Putamen (tissue), 1 donor: ENCODE data around the gene C1orf94.
"Not testable (repeated sequence)": the region's sequence is repeated elsewhere in the genome, so short reads cannot be mapped to it uniquely, and the experiment has no call there.

Experiments used
- DNase-seq: peaks from one replicate; pipeline ENCODE4 v3.0.0-alpha.2; 2016; ENCODE audit warnings: low spot score

Gene C1orf94

DNA sequence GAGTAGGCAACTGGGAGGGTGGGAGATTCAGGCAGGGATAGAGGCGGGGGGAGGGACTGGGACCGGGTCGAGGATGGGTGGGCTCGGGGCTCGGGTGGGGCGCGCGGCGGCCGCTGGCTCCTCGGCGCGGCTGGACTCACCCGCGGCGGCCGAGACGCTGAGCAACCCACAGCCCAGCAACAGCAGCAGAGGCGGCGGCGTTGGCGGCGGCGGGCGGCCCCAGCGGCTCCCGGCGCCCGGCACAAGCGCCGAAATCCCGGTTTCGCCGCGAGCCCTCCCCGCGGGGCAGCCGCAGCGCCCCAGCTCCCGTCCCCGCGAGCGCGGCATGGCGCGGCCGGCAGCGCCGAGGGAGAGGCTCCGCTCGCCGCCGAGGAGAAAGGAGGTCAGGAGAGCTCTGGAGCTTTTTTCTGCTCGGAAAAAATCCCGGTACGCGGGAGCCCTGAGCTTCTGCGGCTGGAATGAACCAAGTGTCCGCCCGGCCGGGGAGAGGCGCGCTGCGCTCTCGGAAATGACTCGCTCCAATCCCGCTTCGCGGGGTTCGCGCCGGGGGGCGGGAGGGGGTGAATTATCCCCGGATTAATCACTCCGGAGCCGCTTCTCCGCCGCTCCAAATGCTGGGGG, 11.8 kb upstream of the C1orf94 start, which contains the start of gene CSMD2:
CSMD2 (minus strand) TSS at position 460 of the 621 bp plus-strand sequence; CDS start at position 327, 133 bp downstream.
- DNase-seq = peak; percentile 83

DNA sequence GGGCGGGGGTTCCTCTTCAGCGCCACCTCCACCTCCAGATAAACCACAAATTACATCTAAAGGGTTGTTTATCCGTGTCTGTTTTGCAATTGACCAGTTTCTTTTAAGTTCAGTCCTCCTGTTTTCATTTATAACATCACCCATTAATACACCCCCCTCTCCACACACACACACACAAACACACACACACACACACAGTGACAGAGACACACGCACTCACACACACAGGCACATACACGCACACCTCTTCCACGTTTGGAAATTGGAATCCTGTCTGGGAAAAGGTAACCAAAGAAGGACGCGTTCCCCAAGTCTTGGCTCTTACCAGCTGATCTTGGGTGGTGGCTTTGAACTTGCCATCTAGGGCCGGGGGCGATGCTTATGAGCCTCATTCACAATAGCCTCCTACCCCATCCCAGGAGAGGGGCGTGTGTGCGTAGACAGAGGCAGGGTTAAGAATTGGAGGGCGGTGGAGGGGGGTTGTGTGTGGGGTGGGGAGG, 11.2 kb upstream of the C1orf94 start:
- DNase-seq = no peak

DNA sequence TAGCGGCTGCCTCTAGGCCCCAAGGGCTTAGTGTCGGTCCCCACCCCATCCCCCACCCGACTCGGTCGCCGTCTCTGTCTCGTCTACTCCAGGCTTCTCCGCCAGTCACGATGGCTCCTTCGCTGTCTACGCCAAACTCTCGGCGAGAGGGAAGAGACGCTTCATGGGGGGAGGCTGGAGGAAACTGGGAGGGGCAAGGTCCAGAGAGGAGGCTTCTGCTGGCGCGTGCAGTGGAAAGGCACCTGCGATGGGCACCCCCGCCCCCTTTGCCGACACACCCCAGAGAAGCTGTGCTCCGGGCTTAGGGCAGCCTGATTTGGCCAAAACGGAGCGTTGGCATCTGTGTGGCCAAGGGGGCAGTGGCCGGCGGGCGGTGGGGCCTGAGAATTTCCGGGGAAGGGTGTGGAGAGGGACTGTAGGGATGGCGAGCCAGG, 10.5 kb upstream of the C1orf94 start:
- no peak for DNase-seq

DNA sequence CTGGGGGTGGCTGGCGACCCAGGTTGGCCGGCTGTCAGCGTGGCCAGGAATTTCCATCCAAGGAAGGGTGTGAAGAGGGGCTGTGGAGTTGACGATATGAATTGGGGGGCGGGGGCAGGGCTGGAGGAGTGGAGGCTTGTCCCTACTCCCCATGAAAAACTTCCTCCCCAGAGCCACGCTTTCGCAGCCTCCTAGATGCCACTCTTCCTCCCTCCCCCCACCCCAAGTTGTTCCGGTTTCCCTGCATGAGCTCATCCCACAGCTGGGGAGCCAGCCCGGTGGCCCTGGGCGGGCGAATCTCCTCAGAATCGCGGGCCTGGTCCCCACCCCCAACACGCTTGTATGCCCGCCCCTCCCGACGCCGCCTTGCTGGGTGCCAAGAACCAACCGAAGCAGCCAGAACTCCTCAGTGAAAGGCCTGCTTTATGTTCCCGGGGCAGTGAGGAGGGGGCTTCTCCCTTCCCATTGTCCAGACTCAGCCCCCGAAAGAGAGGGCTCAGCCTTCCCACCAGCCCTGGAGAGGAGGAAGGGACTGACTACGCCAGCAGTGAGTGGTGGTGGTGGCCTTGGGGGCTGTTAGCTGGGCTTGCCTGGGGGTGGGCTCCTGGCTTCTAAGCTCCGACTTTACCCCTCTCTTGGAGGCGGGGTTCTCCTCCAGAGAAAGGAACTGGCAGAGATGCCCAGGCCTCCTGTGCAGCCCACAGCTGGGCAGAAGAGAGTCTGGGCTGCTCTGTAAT, 9.9 kb upstream of the C1orf94 start:
- DNase-seq = peak; percentile 92

DNA sequence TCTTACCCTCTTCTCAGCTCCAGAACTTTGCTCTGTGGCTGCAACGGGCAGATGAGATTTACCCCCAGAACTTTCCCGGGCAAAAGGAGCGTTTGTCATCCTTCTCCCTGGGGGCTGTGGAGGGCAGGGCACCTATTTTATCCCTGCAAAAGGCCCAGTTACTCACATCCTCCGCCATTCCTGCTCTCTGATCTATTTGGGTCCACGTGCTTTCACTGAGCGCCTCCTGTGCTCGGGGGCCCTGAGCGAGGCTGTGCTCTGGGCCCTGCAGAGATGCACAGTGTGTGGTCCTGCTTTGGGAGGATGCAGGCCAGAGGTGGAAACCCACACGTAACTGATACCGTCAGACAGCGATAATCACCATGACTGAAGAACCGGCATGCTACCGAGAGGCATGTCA, 9.3 kb upstream of the C1orf94 start:
- no peak for DNase-seq

DNA sequence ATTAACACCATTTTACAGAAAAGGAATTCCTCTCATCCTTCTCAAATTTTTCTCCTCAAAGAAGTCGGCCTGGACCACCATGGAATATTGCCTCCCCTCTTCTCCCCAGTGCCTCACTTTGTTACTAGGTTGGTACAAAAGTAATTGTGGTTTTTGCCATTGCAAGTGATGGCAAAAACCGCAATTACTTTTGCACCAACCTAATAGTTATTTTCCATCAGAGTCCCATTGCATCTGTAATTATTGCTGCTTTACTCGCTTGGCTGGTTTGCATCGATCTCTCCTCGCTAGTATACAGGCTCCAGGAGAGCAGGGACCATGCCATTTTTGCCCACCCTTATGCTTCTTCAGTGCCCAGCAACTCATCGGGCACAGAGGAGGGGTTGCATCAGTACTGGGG, 963 bp upstream of the C1orf94 start:
- no peak for DNase-seq

DNA sequence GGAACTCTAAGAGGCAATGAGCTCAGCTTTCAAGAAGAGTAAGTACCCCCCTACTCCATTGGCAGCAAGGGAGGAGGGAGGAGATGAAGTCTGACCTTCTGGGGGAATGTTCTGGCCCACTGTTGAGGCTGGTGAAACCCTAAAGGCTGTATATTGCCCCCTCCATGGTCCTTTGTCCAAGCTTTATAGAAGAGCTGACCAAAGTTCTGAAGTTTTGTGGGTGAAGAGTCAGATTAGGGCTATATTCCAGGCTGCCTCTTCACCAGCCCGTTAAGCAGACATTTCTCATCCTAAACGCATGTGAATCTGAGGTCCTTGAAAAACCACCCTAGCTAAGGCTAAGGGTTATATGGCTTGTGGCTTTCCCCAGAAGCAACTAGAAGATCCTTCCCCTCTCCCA, 1.4 kb downstream of the C1orf94 start:
- DNase-seq = no peak

DNA sequence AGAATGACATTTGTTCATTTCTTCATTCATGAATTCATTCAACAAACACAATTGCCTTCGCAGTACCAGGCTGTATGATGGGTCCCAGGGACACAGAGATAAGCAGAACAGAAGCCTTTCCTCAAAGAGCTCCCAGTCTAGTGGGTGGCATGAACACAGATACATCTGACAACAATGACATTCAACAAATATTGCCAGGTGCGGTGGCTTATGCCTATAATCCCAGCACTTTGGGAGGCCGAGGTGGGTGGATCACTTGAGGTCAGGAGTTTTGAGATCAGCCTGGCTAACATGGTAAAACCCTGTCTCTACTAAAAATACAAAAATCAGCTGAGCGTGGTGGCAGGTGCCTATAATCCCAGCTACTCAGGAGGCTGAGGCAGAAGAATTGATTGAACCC, 6.7 kb downstream of the C1orf94 start:
- not testable (repeated sequence) for DNase-seq

DNA sequence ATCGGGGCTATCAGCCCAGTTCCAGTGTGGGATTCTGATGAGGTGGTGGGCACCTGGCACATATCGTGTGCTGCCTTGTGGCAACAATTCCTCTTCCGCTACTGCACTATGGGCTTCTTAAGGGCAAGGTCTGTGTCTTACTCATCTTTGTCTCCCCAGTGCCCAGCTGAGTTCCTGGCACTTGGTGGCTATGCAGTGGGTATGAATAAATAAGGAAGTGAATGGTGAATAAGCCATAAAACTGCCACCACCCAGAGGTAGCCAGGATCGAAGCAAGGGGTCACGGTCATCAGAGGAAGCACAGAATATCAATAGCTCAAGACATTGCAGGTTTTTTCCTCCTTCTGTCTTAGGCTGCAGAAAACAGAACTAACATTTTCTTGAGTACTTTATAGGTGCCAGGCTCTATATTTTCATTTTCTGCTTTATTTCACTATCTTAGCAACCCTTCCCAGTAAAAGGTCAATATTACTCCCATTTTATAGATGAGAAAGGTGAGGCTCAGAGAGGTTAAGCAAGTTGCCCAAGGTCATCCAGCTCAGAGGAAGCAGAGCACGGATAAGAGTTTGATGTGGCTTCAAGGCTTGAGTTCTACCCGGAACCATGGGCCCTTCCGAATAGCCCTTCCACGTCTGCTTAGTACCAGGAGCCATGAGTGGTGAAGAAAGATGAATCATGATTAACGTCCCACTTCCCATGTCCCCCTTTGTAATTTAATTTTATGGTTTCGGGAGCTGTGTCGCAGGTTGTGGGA, 10.2 kb downstream of the C1orf94 start:
- DNase-seq = no peak

DNA sequence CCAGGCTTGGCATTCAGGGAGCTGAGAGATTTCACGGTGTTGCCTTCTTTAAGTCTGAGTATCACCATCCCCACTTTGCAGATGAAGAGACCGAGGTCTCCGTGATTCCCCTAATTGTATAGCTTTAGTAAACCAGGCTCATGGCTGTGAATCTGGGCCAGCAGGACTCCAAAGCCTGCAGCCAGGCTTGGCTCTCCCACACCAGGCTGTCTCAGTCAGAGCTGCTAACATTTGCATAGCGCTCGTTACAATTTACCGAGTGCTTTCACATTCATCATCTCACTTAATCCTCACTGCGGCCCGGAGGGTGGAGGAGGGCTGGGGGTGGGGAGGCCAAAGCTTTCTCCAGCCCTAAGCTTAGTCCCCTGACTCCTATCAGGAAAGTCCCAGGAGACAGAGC, 11.7 kb downstream of the C1orf94 start:
- no peak for DNase-seq

DNA sequence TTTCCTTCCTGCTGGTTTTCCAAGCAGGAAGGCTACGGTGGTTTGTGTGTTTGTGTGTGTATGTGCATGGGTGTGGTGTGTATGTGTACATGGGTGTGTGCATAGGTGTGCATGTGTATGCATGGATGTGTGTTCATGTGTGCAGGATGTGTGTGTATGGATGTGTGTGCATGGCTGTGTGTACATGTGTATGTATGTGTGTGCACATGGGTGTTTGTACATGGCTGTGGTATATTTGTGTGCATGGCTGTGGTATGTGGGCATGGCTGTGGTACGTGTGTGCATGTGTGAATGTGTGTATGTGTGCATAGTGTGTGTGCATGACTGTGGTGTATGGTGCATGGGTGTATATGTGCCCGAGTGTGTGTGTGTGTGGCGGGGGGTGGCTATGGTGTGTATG, 12.3 kb downstream of the C1orf94 start:
- DNase-seq = no peak

DNA sequence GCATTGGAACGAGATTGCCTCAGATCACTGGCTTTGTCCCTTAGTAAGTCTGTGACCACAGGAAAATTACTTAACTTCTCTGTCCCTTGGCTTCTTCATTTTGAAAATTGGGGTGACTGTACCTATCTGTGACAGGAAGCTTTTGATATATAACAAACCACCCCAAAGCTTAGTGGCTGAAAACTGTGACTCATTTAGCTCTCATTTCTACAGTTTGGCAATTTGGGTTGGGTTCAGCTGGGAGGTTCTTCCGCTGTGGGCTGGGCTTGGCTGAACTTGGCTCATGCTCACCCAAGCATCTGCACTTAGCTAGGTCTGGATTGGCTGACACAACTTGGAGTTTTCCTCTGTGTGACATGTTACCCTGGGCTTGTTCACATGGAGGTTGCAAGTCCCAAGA, 14.0 kb downstream of the C1orf94 start:
- DNase-seq = no peak

DNA sequence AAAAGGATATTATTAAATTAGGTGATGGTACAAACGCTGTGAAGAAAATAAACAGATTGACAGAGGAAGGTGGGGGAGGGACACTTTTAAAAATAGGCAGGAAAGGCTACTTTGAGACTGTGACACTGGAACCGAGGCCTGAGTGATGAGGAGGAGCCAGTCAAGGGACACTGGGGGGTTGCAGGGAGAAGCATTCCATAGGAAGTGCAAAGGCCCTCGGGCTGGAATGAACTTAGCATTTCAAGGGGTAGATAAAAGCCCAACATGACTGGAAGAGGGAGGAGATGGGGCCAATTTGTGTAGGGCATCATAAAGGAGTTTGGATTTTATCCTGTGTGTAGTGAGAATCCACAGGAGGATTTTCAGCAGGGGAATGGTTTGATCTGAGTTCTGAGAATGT, 15.9 kb downstream of the C1orf94 start:
- DNase-seq = no peak

DNA sequence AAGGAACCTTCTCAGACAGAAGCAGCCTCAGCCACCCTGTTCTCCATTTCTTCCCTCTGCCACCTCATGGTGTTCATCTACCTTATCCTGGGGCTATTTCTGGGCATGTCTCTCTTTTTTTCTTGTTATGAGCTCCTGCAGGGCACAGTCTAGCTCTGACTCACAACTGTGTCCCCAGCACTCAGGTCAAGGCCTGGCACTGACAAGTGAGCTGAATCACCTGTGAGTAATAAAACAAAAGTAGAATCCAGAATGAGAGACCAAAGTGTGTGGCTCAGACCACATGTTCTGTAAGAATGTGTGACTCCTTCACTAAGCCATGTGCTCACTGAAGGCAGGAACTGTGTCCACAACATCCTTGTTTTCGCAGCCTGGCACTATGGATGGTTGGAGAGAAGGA, 23.2 kb downstream of the C1orf94 start:
- no peak for DNase-seq

DNA sequence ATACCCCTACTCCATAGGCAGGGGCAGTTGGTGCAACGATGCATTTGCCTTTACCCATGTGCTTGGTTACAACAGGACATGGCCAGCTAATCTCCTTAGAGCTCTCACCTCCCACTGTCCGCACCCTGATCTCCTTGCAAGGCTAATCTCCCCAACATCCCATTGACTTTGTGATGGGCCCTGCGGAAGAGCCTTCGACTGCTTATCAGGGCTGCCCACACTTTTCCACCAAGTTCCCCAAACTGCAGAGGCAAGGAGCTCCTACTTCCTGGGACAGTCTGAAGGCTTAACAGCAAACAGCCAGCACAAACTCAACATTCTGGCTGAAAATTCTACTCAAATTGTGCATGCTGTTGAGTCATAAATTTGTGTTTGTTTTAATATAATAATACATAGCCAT, 36.0 kb downstream of the C1orf94 start:
- DNase-seq = no peak

DNA sequence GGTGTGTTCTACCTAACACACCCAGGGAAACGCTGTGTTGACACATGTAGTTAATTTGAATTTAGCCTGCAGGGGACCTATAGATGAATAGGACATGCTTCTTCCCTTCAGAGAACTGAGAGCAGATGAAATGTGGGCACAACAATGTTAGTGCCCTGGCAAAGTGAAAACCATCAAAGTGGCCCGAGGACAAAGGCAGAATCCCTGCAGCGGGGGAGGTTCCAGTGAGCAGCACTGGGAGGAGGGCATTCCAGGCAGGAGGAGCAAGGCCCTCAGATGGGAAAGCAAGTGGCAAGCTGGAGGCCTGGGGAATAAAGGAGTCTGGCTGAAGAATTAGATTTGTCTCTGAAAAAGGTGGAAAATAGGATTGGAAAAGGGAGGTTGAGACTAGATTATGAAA, 37.2 kb downstream of the C1orf94 start:
- DNase-seq = no peak

DNA sequence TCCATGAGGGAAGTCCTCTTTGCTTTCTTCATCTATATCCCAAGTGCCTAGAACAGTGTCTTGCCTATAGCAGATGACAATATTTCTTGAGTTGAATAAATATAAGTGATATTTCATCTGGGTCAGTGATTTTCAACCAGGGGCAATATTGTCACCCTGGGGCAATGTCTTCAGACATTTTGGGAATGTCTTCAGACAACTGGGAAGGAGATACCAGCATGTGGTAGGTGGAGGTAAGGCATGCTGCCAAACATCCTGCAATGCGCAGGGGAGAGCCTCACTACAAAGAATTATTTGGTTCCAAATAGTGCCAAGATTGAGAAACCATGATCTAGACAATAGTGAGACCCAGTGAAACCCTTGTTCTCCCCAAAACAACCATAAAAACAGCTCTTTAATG, 54.7 kb downstream of the C1orf94 start:
- no peak for DNase-seq

DNA sequence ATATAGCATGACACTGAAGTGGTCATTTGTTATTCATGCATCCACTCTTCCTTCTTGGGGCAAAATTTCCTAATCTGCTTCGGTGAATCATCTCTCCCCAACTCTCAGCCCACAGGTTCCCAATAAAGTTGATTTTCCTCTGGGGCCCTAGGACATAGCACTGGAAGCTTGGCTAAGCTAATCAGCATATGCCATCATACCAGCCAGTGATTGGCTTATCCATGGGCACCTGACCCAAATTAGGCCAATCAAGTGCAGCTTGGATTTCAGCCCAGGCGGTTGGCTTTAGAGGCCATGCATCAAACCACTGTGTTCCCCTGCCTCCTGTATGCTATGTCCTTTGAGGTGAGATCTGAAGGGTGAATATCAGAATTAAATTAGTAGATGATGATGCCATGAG, 58.9 kb downstream of the C1orf94 start:
- DNase-seq = no peak

DNA sequence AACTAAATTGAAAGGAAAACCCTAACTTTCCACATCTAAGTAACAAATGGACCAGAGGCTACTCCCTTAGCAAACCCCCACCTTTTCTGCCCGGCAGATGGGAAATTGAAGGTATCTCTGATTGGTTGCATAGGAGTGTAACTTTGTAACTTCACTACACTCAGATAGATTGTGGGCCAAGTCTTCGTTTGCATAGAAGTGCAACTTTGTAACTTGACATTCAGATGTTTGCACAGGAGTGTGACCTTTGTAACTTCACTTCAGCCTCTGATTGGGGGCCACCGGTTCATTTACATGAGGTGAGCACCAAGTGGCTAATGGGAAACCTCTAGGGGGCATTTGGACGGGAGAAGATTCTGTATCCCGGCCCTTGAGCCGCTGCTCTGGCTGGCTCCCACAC, 59.4 kb downstream of the C1orf94 start:
- no peak for DNase-seq

DNA sequence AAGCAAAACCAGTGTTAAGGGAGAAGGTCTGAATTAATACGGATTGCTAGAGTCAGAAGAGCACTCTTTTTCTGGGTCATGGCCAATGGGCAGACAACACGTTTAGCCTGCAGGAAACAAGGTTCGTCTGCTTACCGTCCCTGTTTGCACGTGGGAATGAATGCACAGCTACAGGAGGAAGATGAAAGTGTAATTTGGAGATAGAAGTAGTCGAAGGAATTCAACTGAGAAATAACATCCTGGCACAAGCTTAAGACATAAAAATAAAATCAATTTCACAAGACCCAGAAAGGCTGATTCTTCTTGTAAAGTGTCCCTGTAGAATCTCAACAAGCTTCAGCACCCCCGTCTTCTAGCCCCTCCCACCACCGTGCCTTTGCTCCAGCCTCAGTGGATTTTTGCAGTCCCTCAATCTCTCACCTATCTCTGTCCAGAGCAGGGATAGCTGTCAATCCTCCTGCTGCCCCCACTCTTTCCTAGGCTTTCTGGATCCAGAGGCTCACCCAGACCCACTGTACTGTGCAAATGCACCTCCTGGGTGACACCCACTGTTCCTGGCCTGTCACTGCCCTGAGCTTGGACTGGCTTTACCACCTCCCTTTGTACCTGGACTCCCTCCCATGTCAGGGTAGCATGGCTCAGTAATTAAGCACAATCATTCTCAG, 60.6 kb downstream of the C1orf94 start:
- no peak for DNase-seq

DNA sequence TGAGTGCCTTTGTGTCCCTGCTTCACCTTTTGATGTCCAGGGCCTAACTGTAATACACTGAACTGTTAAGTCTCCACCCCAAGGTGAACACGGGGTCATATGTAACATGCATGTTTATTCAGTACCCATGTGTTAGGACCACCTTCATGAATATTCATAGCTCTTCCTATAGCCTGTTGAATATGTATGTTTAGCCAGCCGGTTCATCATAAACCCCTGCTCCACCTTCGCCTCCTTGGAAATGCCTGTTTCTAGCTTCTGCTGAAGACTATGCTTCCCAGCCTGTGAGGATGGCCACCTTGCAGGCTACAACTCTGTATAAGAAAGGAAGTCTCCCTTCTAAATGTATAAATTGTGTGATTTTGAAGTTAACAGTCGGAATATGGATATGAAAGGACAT, 69.3 kb downstream of the C1orf94 start:
- no peak for DNase-seq

DNA sequence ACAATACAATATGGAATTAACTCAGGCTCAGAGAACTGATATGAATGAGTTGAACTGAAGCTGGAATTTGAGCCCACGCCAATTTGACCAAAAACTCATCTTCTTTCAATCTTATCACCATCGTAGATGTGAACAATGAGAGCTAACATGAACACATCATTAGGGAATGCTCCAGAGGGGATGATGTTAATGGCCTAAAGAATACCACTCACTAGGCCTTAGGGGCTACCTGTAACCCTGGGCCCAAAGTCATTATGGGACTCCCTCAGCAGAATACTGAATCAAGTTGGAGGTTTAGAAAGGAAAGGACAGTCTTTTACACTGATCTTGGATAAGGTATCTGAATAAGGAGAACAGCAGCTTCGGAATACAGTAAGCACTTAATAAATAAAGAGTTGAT, 73.6 kb downstream of the C1orf94 start:
- no peak for DNase-seq
